Adipose tissue (tissue), 3 donors: Measurements from ENCODE around the gene SARDH. TPM values are rescaled to one million over a fixed set of nuclear protein-coding genes. Genes with fewer than 3 reads are reported as not detected.

ENCODE experiments used
- H3K27ac ChIP-seq: one replicate; pipeline ENCODE4 v1.5.1; 2013; ENCODE audit warnings: low read depth, low read length
- WGBS, 3 donors: extraction: QIAGEN DNeasy Blood & Tissue Kit; methylation state at CpG; one replicate each; pipeline ENCODE4 v1.1.7; 2013; 5-methylcytosine and 5-hydroxymethylcytosine counted together
- polyA plus RNA-seq, 3 donors: library from polyadenylated mRNA; stranded (reverse); fragments of 200-250 nt; gene quantifications; one replicate each; pipeline ENCODE4 v1.2.3, GENCODE V29; 2013
- donor health status: healthy with polysubstance abuse.
- donor health status: Bipolar disorder and iron deficiency.
- donor health status: healthy.

SARDH gene
- polyA plus RNA-seq, 3 donors: 1.2 to 6.5 (median 1.7) TPM

GRCh38 chr9:133614056-133614455, 124.1 kb downstream of the SARDH start:
- H3K27ac ChIP-seq: no peak overlapping the region
- 61 to 76% (median 71%) methylated on average over 10 of the region's 10 CpGs for WGBS, 3 donors

Other genes starting within 250 kb of the SARDH start
- not detected for gene MYMK, start 213.4 kb downstream of the SARDH start, polyA plus RNA-seq
- gene ADAMTSL2, start 203.6 kb downstream of the SARDH start, polyA plus RNA-seq: 1 to 10 TPM; 2.0 to 2.7 (median 2.2) TPM
- gene FAM163B, start 129.0 kb downstream of the SARDH start, polyA plus RNA-seq: not detected
- under 1 TPM in 2 of 3 donors, not detected in 1; 0.01 to 0.05 TPM for gene DBH, start 102.0 kb downstream of the SARDH start, polyA plus RNA-seq